ENCODE measurements around the gene VWA5B1. TPM values are rescaled to one million over a fixed set of nuclear protein-coding genes. Genes with fewer than 3 reads are reported as not detected.

The VWA5B1 gene
- total and polyA plus RNA-seq, 10 donors = 0.28 TPM; not detected in 9

GRCh38 chr1:20377516-20378270 lies 87.0 kb downstream of the VWA5B1 start:
- peak; percentile 27 for DNase-seq
- intact Hi-C loops (cut with DNase I; ENCODE audit: low total_unique reads) = loop anchor here (5.0 kb wide), 1 partner anchor 110 kb away; the partner anchor contains the start of gene CAMK2N1
- no peaks in the 10 kb centered on the region for H3K9me3 ChIP-seq
- H3K4me1 ChIP-seq = peaks cover 0 to 10% (median 2%) of the 10 kb centered on the region in 6 donors
- 90 to 95% (median 94%) methylated on average over 9 to 11 of the region's 11 CpGs for WGBS, 5 donors
- H3K27ac ChIP-seq = no peak overlapping the region
- peaks cover 0 to 68% (median 0%) of the 10 kb centered on the region in 7 donors for H3K27me3 ChIP-seq (replicated peaks in 1 of 7)
- TF ChIP-seq POLR2AphosphoS5 (IDR thresholded peaks at IDR 0.05) = no peak
- TF ChIP-seq POLR2A (IDR thresholded peaks at IDR 0.05) = no peak
- TF ChIP-seq, protein P1, sequence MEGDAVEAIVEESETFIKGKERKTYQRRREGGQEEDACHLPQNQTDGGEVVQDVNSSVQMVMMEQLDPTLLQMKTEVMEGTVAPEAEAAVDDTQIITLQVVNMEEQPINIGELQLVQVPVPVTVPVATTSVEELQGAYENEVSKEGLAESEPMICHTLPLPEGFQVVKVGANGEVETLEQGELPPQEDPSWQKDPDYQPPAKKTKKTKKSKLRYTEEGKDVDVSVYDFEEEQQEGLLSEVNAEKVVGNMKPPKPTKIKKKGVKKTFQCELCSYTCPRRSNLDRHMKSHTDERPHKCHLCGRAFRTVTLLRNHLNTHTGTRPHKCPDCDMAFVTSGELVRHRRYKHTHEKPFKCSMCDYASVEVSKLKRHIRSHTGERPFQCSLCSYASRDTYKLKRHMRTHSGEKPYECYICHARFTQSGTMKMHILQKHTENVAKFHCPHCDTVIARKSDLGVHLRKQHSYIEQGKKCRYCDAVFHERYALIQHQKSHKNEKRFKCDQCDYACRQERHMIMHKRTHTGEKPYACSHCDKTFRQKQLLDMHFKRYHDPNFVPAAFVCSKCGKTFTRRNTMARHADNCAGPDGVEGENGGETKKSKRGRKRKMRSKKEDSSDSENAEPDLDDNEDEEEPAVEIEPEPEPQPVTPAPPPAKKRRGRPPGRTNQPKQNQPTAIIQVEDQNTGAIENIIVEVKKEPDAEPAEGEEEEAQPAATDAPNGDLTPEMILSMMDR (IDR thresholded peaks at IDR 0.05 in 8 of 11, conservative IDR thresholded peaks at IDR 0.05 in 3 of 11) = no peak
- no peaks in the 10 kb centered on the region for H3K36me3 ChIP-seq
- no peak overlapping the region for H3K4me3 ChIP-seq

GRCh38 chr1:20379075-20379474 lies 88.4 kb downstream of the VWA5B1 start:
- no peak overlapping the region for H3K4me3 ChIP-seq
- H3K27me3 ChIP-seq (replicated peaks in 1 of 7) = peaks cover 0 to 70% (median 0%) of the 10 kb centered on the region in 7 donors
- no peak for TF ChIP-seq POLR2A (IDR thresholded peaks at IDR 0.05)
- no peak overlapping the region for H3K27ac ChIP-seq
- intact Hi-C loops (cut with DNase I; ENCODE audit: low total_unique reads) = loop anchor here (5.0 kb wide), 1 partner anchor 108 kb away; the partner anchor contains the start of gene CAMK2N1
- no peaks in the 10 kb centered on the region for H3K9me3 ChIP-seq
- WGBS, 5 donors = 66 to 80% (median 76%) methylated on average over 7 of the region's 7 CpGs
- H3K36me3 ChIP-seq = no peaks in the 10 kb centered on the region
- peaks cover 0 to 10% (median 2%) of the 10 kb centered on the region in 6 donors for H3K4me1 ChIP-seq
- DNase-seq = peak; percentile 27

DNA sequence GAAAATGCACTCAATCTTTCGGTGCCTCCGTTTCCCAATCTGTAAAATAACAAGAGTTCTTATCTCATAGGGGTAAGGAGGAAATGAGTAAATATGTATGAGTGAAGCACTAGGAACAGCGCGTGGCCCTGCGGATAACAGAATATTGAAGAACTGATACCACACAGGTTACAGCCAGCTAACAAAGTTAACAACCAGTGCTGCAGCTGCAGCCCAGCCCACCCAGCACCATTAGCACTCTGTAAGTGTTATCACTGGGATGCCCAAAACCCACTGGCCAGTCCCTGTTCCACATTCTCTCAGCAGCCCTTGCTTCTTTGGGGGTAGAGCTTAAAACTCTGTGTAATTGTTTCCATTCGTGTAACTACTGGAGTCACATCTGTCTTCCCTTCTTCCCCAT lies 89.5 kb downstream of the VWA5B1 start:
- Histone ChIP-seq H3K27ac (no peak overlapping the region), H3K9me3 (no peaks in the 10 kb centered on the region), H3K4me3 (no peak overlapping the region), H3K36me3 (no peaks in the 10 kb centered on the region), H3K4me1 (peaks cover 0 to 10% (median 2%) of the 10 kb centered on the region in 6 donors), H3K27me3 (replicated peaks in 1 of 7) (peaks cover 0 to 75% (median 0%) of the 10 kb centered on the region in 7 donors)
- intact Hi-C loops (cut with DNase I; ENCODE audit: low total_unique reads) = no loop called here
- TF ChIP-seq POLR2A (IDR thresholded peaks at IDR 0.05) (no peak), POLR2AphosphoS5 (IDR thresholded peaks at IDR 0.05) (no peak)
- TF ChIP-seq, protein P1 (IDR thresholded peaks at IDR 0.05 in 8 of 11, conservative IDR thresholded peaks at IDR 0.05 in 3 of 11) = no peak
- peak; percentile 23 for DNase-seq
- 66 to 80% (median 72%) methylated on average over 6 of the region's 6 CpGs for WGBS, 5 donors

- intact Hi-C loops (cut with DNase I; ENCODE audit: low total_unique reads) = no loop called here
- TF ChIP-seq POLR2AphosphoS5 (IDR thresholded peaks at IDR 0.05) (no peak), POLR2A (IDR thresholded peaks at IDR 0.05) (no peak)
- TF ChIP-seq, protein P1 (IDR thresholded peaks at IDR 0.05 in 8 of 11, conservative IDR thresholded peaks at IDR 0.05 in 3 of 11) = no peak
- DNase-seq = no peak
- WGBS, 5 donors = 43 to 57% (median 53%) methylated on average over 7 to 11 of the region's 11 CpGs
- Histone ChIP-seq H3K27me3 (replicated peaks in 1 of 7) (peaks cover 0 to 75% (median 3%) of the 10 kb centered on the region in 7 donors), H3K36me3 (no peaks in the 10 kb centered on the region), H3K9me3 (no peaks in the 10 kb centered on the region), H3K4me3 (no peak overlapping the region), H3K4me1 (peaks cover 0 to 10% (median 2%) of the 10 kb centered on the region in 6 donors), H3K27ac (no peak overlapping the region)
Observed at GRCh38 chr1:20380616-20381035, 90.0 kb downstream of the VWA5B1 start.

All from spleen (tissue), 11 donors.